Heart left ventricle (tissue), 16 donors: ENCODE measurements around the gene CLMN. TPM values are rescaled to one million over a fixed set of nuclear protein-coding genes. Genes with fewer than 3 reads are reported as not detected.

ENCODE experiments used
- ATAC-seq, 4 donors: fragments of 200-7000 bp; cut with Tn5 transposase; one replicate each; pipeline ENCODE4 v1.9.1; 2020 to 2022; ENCODE audit warnings: moderate library complexity in 4 of 4, mild to moderate bottlenecking in 3 of 4, moderate number of reproducible peaks in 1 of 4
- DNase-seq, 5 donors: peaks; one replicate each; pipeline ENCODE4 v3.0.0-alpha.2; 2020
- H3K27ac ChIP-seq, 12 donors: fragments of 200-600 bp; sonication (generic) in 4 of 12; one replicate each; pipeline versions ENCODE4 v1.5.0 to v1.8.0; 2016 to 2022; ENCODE audit warnings: mild to moderate bottlenecking in 2 of 12
- H3K27me3 ChIP-seq, 9 donors: fragments of 200-600 bp; sonication (generic) in 2 of 9; one replicate each; pipeline versions ENCODE4 v1.5.1 to v1.8.0; 2016 to 2022; ENCODE audit warnings: mild to moderate bottlenecking in 3 of 9
- H3K36me3 ChIP-seq, 9 donors: fragments of 200-600 bp; sonication (generic) in 2 of 9; one replicate each; pipeline versions ENCODE4 v1.5.0 to v1.8.0; 2018 to 2022; ENCODE audit warnings: mild to moderate bottlenecking in 2 of 9
- H3K4me1 ChIP-seq, 12 donors: fragments of 200-600 bp; sonication (generic) in 4 of 12; one replicate each; pipeline versions ENCODE4 v1.5.0 to v1.8.0; 2016 to 2022; ENCODE audit warnings: mild to moderate bottlenecking in 3 of 12
- H3K4me3 ChIP-seq, 12 donors: fragments of 200-600 bp; sonication (generic) in 4 of 12; one replicate each; pipeline versions ENCODE4 v1.5.0 to v1.8.0; 2017 to 2022; ENCODE audit warnings: mild to moderate bottlenecking in 9 of 12, moderate library complexity in 4 of 12
- H3K9me3 ChIP-seq, 12 donors: fragments of 200-600 bp; sonication (generic) in 4 of 12; one replicate each; pipeline versions ENCODE4 v1.5.0 to v1.8.0; 2016 to 2022; ENCODE audit warnings: mild to moderate bottlenecking in 1 of 12
- POLR2A ChIP-seq, 2 donors: fragments of 450-650 bp; IDR thresholded peaks; one replicate each; pipeline ENCODE4 v1.6.1; 2017; ENCODE audit warnings: antibody characterized with exemption in 2 of 2, mild to moderate bottlenecking in 2 of 2, moderate library complexity in 2 of 2
- WGBS, 4 donors: extraction: QIAGEN DNeasy Blood & Tissue Kit in 2 of 4; methylation state at CpG; one replicate each; pipeline versions ENCODE4 v1.1.5 to v1.1.7; 2013 to 2018; 5-methylcytosine and 5-hydroxymethylcytosine counted together
- intact Hi-C, 10 donors: fragments of 100-400 bp; cut with DNase I; formaldehyde crosslinking; loops; one replicate each; pipeline versions ENCODE4 v1.11.1 to v1.14.2; 2022
- polyA plus RNA-seq, 2 donors: library from polyadenylated mRNA; stranded (reverse); fragments of 200-250 nt; gene quantifications; one replicate each; pipeline ENCODE4 v1.2.3, GENCODE V29; 2013
- total RNA-seq, 9 donors: library from RNA; depleted of rRNA in 2 of 9; stranded (reverse); fragments of >200 nt in 2 of 9; fragmentation: NEBNext Ultra II Directional in 3 of 9; extraction: Animal tissue kit (Norgen Biotek cat#: 25700) in 3 of 9; gene quantifications; one replicate each; pipeline versions ENCODE4 v1.1.0 to v1.2.4, GENCODE V29; 2016 to 2023
- TF ChIP-seq, protein P1 (sequence below), 12 donors: fragments of 200-600 bp; sonication (generic) in 4 of 12; IDR thresholded peaks; one replicate each; pipeline versions ENCODE4 v1.5.0 to v1.8.0; 2018 to 2022; ENCODE audit warnings: antibody characterized with exemption in 12 of 12, mild to moderate bottlenecking in 5 of 12
- donor health status: ischemic (EF 13 %, LVEDD 7.1; RV severe dilation, severe dysfunction).
- donor health status: healthy with polysubstance abuse.
- donor health status: DM: no; HTN: yes; CAD: no.
- donor health status: DM: no; HTN: no; CAD: no.
- donor health status: ischemic (EF 25% LVEDD 6.9; RV normal size, moderate dysfunction).
- donor health status: ischemic (EF 25% LVEDD 5.7; RV mildly dilated, moderate dysfunction).
- donor health status: healthy.
- donor health status: DM: yes; HTN: yes; CAD: no.
- donor health status: ischemic (EF 35%, LVEDD 5.7; RV mildly dilated, moderate dysfunction).
- donor health status: nonischemic (EF 11% LVEDD 7.7; RV severe dilation, severe dysfunction).
- donor health status: DM: yes; HTN: yes; CAD: no.
- donor health status: PGD.
- donor health status: ischemic (EF 29% LVEDD 5.4; RV normal size, mild dysfunction).
- donor health status: nonischemic (EF 23%, LVEDD 6.1; RV moderate dilation, normal function).

Gene CLMN
- total and polyA plus RNA-seq, 11 donors = 3.1 to 10.2 (median 6.7) TPM

DNA sequence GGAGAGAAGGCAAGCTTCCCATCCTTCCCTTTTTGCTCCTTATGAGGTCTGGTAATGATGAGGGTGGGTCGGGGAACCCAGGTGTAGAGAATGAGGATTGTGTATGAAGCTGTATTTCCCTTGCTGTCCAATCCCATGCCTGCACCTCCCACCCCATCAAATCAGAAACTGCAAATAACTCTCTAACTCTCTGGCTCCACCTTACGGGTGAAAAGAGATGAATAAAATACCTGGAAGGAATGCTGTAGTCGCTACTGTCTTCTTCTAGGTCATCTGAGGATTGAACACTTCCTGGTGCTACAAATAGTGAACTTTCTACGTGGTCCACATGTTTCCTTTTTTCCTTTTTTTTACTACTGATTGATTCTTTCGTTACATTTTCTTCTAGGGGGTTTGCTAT lies 123.4 kb downstream of the CLMN start:
- ATAC-seq (no peak), DNase-seq (no peak)
- Histone ChIP-seq H3K36me3 (peaks cover 0 to 12% (median 0%) of the 10 kb centered on the region in 9 donors), H3K27ac (no peak overlapping the region), H3K27me3 (peaks cover 0 to 26% (median 0%) of the 10 kb centered on the region in 9 donors), H3K9me3 (no peaks in the 10 kb centered on the region), H3K4me1 (peaks cover 0 to 12% (median 0%) of the 10 kb centered on the region in 12 donors), H3K4me3 (no peak overlapping the region)
- 38 to 46% (median 43%) methylated on average over 5 of the region's 5 CpGs for WGBS, 4 donors
- intact Hi-C loops = loop anchor here in 5 of 10 donors (5.0 to 10.0 kb wide), 5 partner anchors 91 to 511 kb away; no protein-coding TSS in a partner anchor
- TF ChIP-seq, protein P1, sequence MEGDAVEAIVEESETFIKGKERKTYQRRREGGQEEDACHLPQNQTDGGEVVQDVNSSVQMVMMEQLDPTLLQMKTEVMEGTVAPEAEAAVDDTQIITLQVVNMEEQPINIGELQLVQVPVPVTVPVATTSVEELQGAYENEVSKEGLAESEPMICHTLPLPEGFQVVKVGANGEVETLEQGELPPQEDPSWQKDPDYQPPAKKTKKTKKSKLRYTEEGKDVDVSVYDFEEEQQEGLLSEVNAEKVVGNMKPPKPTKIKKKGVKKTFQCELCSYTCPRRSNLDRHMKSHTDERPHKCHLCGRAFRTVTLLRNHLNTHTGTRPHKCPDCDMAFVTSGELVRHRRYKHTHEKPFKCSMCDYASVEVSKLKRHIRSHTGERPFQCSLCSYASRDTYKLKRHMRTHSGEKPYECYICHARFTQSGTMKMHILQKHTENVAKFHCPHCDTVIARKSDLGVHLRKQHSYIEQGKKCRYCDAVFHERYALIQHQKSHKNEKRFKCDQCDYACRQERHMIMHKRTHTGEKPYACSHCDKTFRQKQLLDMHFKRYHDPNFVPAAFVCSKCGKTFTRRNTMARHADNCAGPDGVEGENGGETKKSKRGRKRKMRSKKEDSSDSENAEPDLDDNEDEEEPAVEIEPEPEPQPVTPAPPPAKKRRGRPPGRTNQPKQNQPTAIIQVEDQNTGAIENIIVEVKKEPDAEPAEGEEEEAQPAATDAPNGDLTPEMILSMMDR (IDR thresholded peaks at IDR 0.05) = peak in 11 of 12 donors; percentile 15 to 57 (median 34)
- TF ChIP-seq POLR2A (IDR thresholded peaks at IDR 0.05) = no peak

- intact Hi-C loops = loop anchor here in 5 of 10 donors (5.0 to 10.0 kb wide), 5 partner anchors 90 to 510 kb away; no protein-coding TSS in a partner anchor
- DNase-seq (no peak), ATAC-seq (no peak)
- TF ChIP-seq POLR2A (IDR thresholded peaks at IDR 0.05) = no peak
- TF ChIP-seq, protein P1 (IDR thresholded peaks at IDR 0.05) = no peak
- H3K4me3 ChIP-seq = no peak overlapping the region
- peaks cover 0 to 28% (median 0%) of the 10 kb centered on the region in 9 donors for H3K27me3 ChIP-seq
- H3K4me1 ChIP-seq = peaks cover 0 to 20% (median 10%) of the 10 kb centered on the region in 12 donors
- WGBS, 4 donors = 84 to 91% (median 86%) methylated on average over 6 of the region's 6 CpGs
- no peak overlapping the region for H3K27ac ChIP-seq
- H3K9me3 ChIP-seq = no peaks in the 10 kb centered on the region
- peaks cover 0 to 12% (median 2%) of the 10 kb centered on the region in 9 donors for H3K36me3 ChIP-seq
These were observed 124.7 kb downstream of the CLMN start for GRCh38 chr14:95195031-95195430.

GRCh38 chr14:95193081-95193480 lies 126.6 kb downstream of the CLMN start:
- Histone ChIP-seq H3K4me3 (no peak overlapping the region), H3K27me3 (peaks cover 0 to 25% (median 0%) of the 10 kb centered on the region in 9 donors), H3K36me3 (peaks cover 0 to 12% (median 2%) of the 10 kb centered on the region in 9 donors), H3K9me3 (peaks cover 0 to 8% (median 2%) of the 10 kb centered on the region in 12 donors), H3K27ac (peak overlapping the region in 2 of 12 donors; percentile 29 to 71), H3K4me1 (peaks cover 0 to 31% (median 18%) of the 10 kb centered on the region in 12 donors)
- DNase-seq (no peak), ATAC-seq (no peak)
- intact Hi-C loops = loop anchor here in 4 of 10 donors (5.0 to 10.0 kb wide), 4 partner anchors 51 to 508 kb away; no protein-coding TSS in a partner anchor
- no peak for TF ChIP-seq POLR2A (IDR thresholded peaks at IDR 0.05)
- TF ChIP-seq, protein P1 (IDR thresholded peaks at IDR 0.05) = no peak
- WGBS, 4 donors = 76 to 80% (median 78%) methylated on average over 6 of the region's 6 CpGs

DNA sequence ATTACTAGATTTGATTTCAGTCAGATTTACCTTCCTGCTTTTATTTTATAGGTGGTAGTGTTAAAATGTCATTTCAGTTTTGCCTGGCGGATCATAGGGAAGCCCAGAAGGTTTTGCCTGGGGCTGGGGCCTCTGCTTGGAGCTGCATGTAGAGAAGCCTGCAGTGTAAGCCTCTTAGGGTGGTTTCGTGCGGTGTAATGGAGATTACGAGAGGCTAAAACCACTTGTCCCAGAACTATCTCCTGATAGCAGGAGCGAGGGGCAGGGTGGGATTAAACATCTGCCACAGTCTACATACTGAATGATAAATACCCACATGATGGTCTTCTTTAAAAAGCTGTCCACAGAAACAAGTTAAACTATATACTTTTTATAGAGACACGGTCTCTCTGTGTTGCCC lies 127.4 kb downstream of the CLMN start:
- DNase-seq = no peak
- 93 to 98% (median 96%) methylated on average over 6 of the region's 6 CpGs for WGBS, 4 donors
- Histone ChIP-seq H3K9me3 (peaks cover 0 to 12% (median 2%) of the 10 kb centered on the region in 12 donors), H3K27me3 (peaks cover 0 to 26% (median 0%) of the 10 kb centered on the region in 9 donors), H3K36me3 (peaks cover 0 to 12% (median 2%) of the 10 kb centered on the region in 9 donors), H3K4me1 (peaks cover 0 to 31% (median 18%) of the 10 kb centered on the region in 12 donors), H3K27ac (peak overlapping the region in 5 of 12 donors; percentile 57 to 71 (median 63)), H3K4me3 (no peak overlapping the region)
- ATAC-seq = no peak
- TF ChIP-seq POLR2A (IDR thresholded peaks at IDR 0.05) = no peak
- TF ChIP-seq, protein P1 (IDR thresholded peaks at IDR 0.05) = no peak
- intact Hi-C loops = loop anchor here in 4 of 10 donors (5.0 to 10.0 kb wide), 4 partner anchors 50 to 508 kb away; no protein-coding TSS in a partner anchor
